ENCODE results near the gene SLA2. TPM values are rescaled to one million over a fixed set of nuclear protein-coding genes. Genes with fewer than 3 reads are reported as not detected.

Gene SLA2
- polyA plus RNA-seq, 1 donor from 2014 or later = 0.33 TPM

- H3K4me2 ChIP-seq (ENCODE audit: low read length) = no peak overlapping the region
- H3K27ac ChIP-seq (ENCODE audit: low read length) = no peak overlapping the region
- peak overlapping the region; percentile 99 for H3K4me3 ChIP-seq (ENCODE audit: low read length)
- H3K27me3 ChIP-seq (ENCODE audit: insufficient read depth, low read depth, low read length) = no peaks in the 10 kb centered on the region
- H3F3A ChIP-seq (ENCODE audit: insufficient read depth, low read length, poor library complexity, severe bottlenecking) = no peaks in the 10 kb centered on the region
- H4K20me1 ChIP-seq (ENCODE audit: insufficient read depth) = no peaks in the 10 kb centered on the region
- H2AFZ ChIP-seq (ENCODE audit: low read depth, low read length) = no peak overlapping the region
- TF ChIP-seq REST (IDR thresholded peaks at IDR 0.05; ENCODE audit: borderline replicate concordance) = no peak
- TF ChIP-seq RAD21 (conservative IDR thresholded peaks at IDR 0.05) = no peak
- H3K9ac ChIP-seq (ENCODE audit: low read length) = no peak overlapping the region
- H3K36me3 ChIP-seq (ENCODE audit: insufficient read depth, low read length) = no peaks in the 10 kb centered on the region
- no peaks in the 10 kb centered on the region for H3K9me2 ChIP-seq (ENCODE audit: insufficient read depth, low read length)
- no peaks in the 10 kb centered on the region for H3K9me3 ChIP-seq (ENCODE audit: low read length)
- H3K79me2 ChIP-seq (replicated peaks; ENCODE audit: insufficient read depth, low read length) = peaks cover 25% of the 10 kb centered on the region
These were observed 38.2 kb downstream of the SLA2 start for GRCh38 chr20:36607586-36608387.

- H2AFZ ChIP-seq (ENCODE audit: low read depth, low read length) = peak overlapping the region; percentile 25
- H3K27ac ChIP-seq (ENCODE audit: low read length) = peak overlapping the region; percentile 71
These were observed 39.6 kb downstream of the SLA2 start for GRCh38 chr20:36606158-36607066.

More at GRCh38 chr20:36606158-36607066, 39.6 kb downstream of the SLA2 start:
- Histone ChIP-seq H3K79me2 (replicated peaks; ENCODE audit: insufficient read depth, low read length) (peaks cover 25% of the 10 kb centered on the region), H3K4me2 (ENCODE audit: low read length) (peak overlapping the region; percentile 98), H3F3A (ENCODE audit: insufficient read depth, low read length, poor library complexity, severe bottlenecking) (no peaks in the 10 kb centered on the region), H3K27me3 (ENCODE audit: insufficient read depth, low read depth, low read length) (no peaks in the 10 kb centered on the region), H3K9ac (ENCODE audit: low read length) (peak overlapping the region; percentile 87), H3K36me3 (ENCODE audit: insufficient read depth, low read length) (no peaks in the 10 kb centered on the region), H3K9me3 (ENCODE audit: low read length) (no peaks in the 10 kb centered on the region), H3K9me2 (ENCODE audit: insufficient read depth, low read length) (no peaks in the 10 kb centered on the region), H3K4me3 (ENCODE audit: low read length) (peak overlapping the region; percentile 99), H4K20me1 (ENCODE audit: insufficient read depth) (no peaks in the 10 kb centered on the region)
- TF ChIP-seq REST (IDR thresholded peaks at IDR 0.05; ENCODE audit: borderline replicate concordance) = no peak
- no peak for TF ChIP-seq EZH2 (IDR thresholded peaks at IDR 0.05; ENCODE audit: borderline replicate concordance, insufficient read depth, low read length, poor library complexity, severe bottlenecking)
- TF ChIP-seq SMC3 (conservative IDR thresholded peaks at IDR 0.05; ENCODE audit: poor library complexity) = no peak
- TF ChIP-seq CTCF (IDR thresholded peaks at IDR 0.05; ENCODE audit: poor library complexity, severe bottlenecking) = no peak
- no peak for TF ChIP-seq EP300 (conservative IDR thresholded peaks at IDR 0.05; ENCODE audit: poor library complexity, severe bottlenecking)
- TF ChIP-seq POLR2AphosphoS5 (IDR thresholded peaks at IDR 0.05) = no peak
- TF ChIP-seq TAF1 (IDR thresholded peaks at IDR 0.05; ENCODE audit: low read depth) = no peak
- no peak for TF ChIP-seq RAD21 (conservative IDR thresholded peaks at IDR 0.05)
- no peak for TF ChIP-seq MXI1 (conservative IDR thresholded peaks at IDR 0.05; ENCODE audit: poor library complexity, severe bottlenecking)

Data from neural cell (in vitro differentiated cells).